CD4-positive, alpha-beta T cell (primary cell): Measurements from ENCODE around the gene ARIH2. TPM values are rescaled to one million over a fixed set of nuclear protein-coding genes. Genes with fewer than 3 reads are reported as not detected.

Source experiments
- ATAC-seq: fragments of 200-7000 bp; cut with Tn5 transposase; one replicate; pipeline ENCODE4 v1.10.0; 2022; ENCODE audit warnings: mild to moderate bottlenecking; ENCODE audit not compliant: poor library complexity
- CTCF ChIA-PET: fragments of 350-600 bp; sonication (Branson Sonifier 250); formaldehyde crosslinking; loops from one replicate; lab custom pipeline; 2021; ENCODE audit warnings: antibody characterized with exemption, inconsistent platforms; lab: Charles Lee
- POLR2A ChIA-PET: fragments of 350-600 bp; sonication (Branson Sonifier 250); formaldehyde crosslinking; loops from one replicate; lab custom pipeline; 2021; ENCODE audit warnings: antibody characterized with exemption, inconsistent platforms; lab: Charles Lee
- DNase-seq, 14 experiments: peaks; one replicate each; pipeline ENCODE4 v3.0.0-alpha.2; 2013 to 2020; ENCODE audit warnings: mixed read lengths in 2 of 14
- H3K27ac ChIP-seq, 2 donors: one replicate each; pipeline versions ENCODE4 v1.5.1 to v1.7.0; 2013; ENCODE audit warnings: low read length in 2 of 2, low read depth in 1 of 2, mild to moderate bottlenecking in 1 of 2
- H3K27me3 ChIP-seq, 2 experiments: 1 replicate in 1 of 2; 2 replicates in 1 of 2; pipeline versions ENCODE4 v1.6.1 to v1.7.0; 2013; ENCODE audit warnings: low read length in 2 of 2, control low read depth in 1 of 2, mild to moderate bottlenecking in 1 of 2, moderate library complexity in 1 of 2; ENCODE audit not compliant: insufficient read depth in 2 of 2, control insufficient read depth in 1 of 2
- H3K36me3 ChIP-seq: one replicate; pipeline ENCODE4 v1.6.1; 2013; ENCODE audit warnings: low read length, control low read depth; ENCODE audit not compliant: insufficient read depth
- H3K4me1 ChIP-seq: one replicate; pipeline ENCODE4 v1.6.1; 2013; ENCODE audit warnings: low read length, control low read depth; ENCODE audit not compliant: insufficient read depth
- H3K4me3 ChIP-seq: one replicate; pipeline ENCODE4 v1.5.1; 2013; ENCODE audit warnings: mild to moderate bottlenecking, low read length, moderate library complexity
- H3K9me3 ChIP-seq, 2 experiments: 1 replicate in 1 of 2; 2 replicates in 1 of 2; pipeline versions ENCODE4 v1.6.1 to v1.7.0; 2013; ENCODE audit warnings: low read length in 2 of 2, mild to moderate bottlenecking in 2 of 2, control low read depth in 1 of 2, moderate library complexity in 1 of 2; ENCODE audit not compliant: control insufficient read depth in 1 of 2, insufficient read depth in 1 of 2
- H3K27ac Mint-ChIP-seq: one replicate; pipeline ENCODE4 v1.8.0; 2020; ENCODE audit warnings: mixed read lengths
- H3K27me3 Mint-ChIP-seq: one replicate; pipeline ENCODE4 v1.8.0; 2021; ENCODE audit warnings: mixed read lengths
- H3K36me3 Mint-ChIP-seq: one replicate; pipeline ENCODE4 v1.8.0; 2021; ENCODE audit warnings: low read depth, mixed read lengths
- H3K4me1 Mint-ChIP-seq: one replicate; pipeline ENCODE4 v1.8.0; 2021; ENCODE audit warnings: low read depth, mixed read lengths
- H3K4me3 Mint-ChIP-seq: one replicate; pipeline ENCODE4 v1.8.0; 2020; ENCODE audit warnings: mild to moderate bottlenecking, mixed read lengths
- H3K9me3 Mint-ChIP-seq: one replicate; pipeline ENCODE4 v1.8.0; 2020; ENCODE audit warnings: mixed read lengths
- CTCF ChIP-seq: fragments of 200-600 bp; IDR thresholded peaks from one replicate; pipeline ENCODE4 v1.8.0; 2022; ENCODE audit warnings: antibody characterized with exemption, mild to moderate bottlenecking
- intact Hi-C, 2 experiments: fragments of 100-400 bp; cut with DNase I in 1 of 2; cut with micrococcal nuclease in 1 of 2; formaldehyde crosslinking; loops; one replicate each; pipeline versions ENCODE4 v1.15.1 to v1.9.0; 2023 to 2025; cut with DNase I, micrococcal nuclease
- total RNA-seq, 174 experiments: library from RNA in 2 of 174; stranded (reverse) in 2 of 174; gene quantifications; one replicate each; pipeline ENCODE4 v1.2.3 and lab custom pipeline; 2021 to 2026

Gene ARIH2
- total RNA-seq, 2 experiments from 2014 or later, result 182 TPM

GRCh38 chr3:48934333-48934991 lies 15.8 kb downstream of the ARIH2 start:
- intact Hi-C loops, result loop anchor here in 1 of 2 experiments (5.0 kb wide), 1 partner anchor 37 kb away; the partner anchor contains the start of gene SLC25A20
- H3K27ac ChIP-seq, result no peak overlapping the region

DNA sequence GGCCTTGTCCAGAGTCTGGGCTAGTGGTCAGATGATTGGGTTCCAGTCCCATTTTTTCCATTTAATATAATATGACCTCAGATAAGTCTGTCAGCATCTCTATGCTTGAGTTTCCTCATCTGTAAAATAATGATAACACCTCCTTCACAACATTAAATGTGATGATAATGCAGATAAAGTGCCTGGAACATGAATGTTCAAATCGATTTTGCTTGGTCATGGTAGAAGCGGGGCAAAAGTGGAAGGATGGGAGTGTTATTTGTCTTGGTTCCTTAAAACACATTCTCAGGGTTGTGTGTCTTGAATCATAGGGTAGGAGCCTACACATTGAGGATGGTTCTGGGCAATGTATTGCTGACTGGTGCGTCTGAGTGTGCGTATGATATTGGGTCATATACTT lies 16.9 kb downstream of the ARIH2 start:
- H3K27ac ChIP-seq, result no peak overlapping the region
- no peak overlapping the region for H3K4me3 Mint-ChIP-seq
- no peak overlapping the region for H3K27ac Mint-ChIP-seq
- peaks cover 62% of the 10 kb centered on the region for H3K36me3 Mint-ChIP-seq
- H3K4me3 ChIP-seq, result no peak overlapping the region
- intact Hi-C loops, result no loop called here
- POLR2A ChIA-PET, result no interaction called here
- ATAC-seq (no peak), DNase-seq (no peak)
- peaks cover 14% of the 10 kb centered on the region for H3K4me1 ChIP-seq
- TF ChIP-seq CTCF, result no peak
- H3K27me3 Mint-ChIP-seq, result no peaks in the 10 kb centered on the region
- H3K9me3 ChIP-seq, result no peaks in the 10 kb centered on the region
- H3K9me3 Mint-ChIP-seq, result no peaks in the 10 kb centered on the region
- CTCF ChIA-PET, result interaction anchor here (1.5 kb wide), 1 partner anchor 52 kb away, joined by 4 read pairs; no protein-coding TSS in a partner anchor
- H3K36me3 ChIP-seq, result peaks cover 44% of the 10 kb centered on the region
- peaks cover 51% of the 10 kb centered on the region for H3K4me1 Mint-ChIP-seq
- H3K27me3 ChIP-seq, result no peaks in the 10 kb centered on the region

More at GRCh38 chr3:48934333-48934991, 15.8 kb downstream of the ARIH2 start:
- DNase-seq (no peak), ATAC-seq (no peak)
- H3K36me3 ChIP-seq, result peaks cover 54% of the 10 kb centered on the region
- no peaks in the 10 kb centered on the region for H3K27me3 ChIP-seq
- H3K27me3 Mint-ChIP-seq, result no peaks in the 10 kb centered on the region
- no peaks in the 10 kb centered on the region for H3K9me3 Mint-ChIP-seq
- H3K27ac Mint-ChIP-seq, result no peak overlapping the region
- peaks cover 18% of the 10 kb centered on the region for H3K4me1 ChIP-seq
- peaks cover 58% of the 10 kb centered on the region for H3K4me1 Mint-ChIP-seq
- ChIA-PET CTCF (interaction anchor here (0.9 to 1.5 kb wide), 3 partner anchors 16 to 54 kb away, joined by 3 to 4 read pairs (median 4); partner anchors contain the start of gene ARIH2), POLR2A (interaction anchor here (0.7 to 1.8 kb wide), 2 partner anchors 16 to 186 kb away, joined by 3 to 4 read pairs; partner anchors contain the start of genes ARIH2 and USP19)
- peaks cover 68% of the 10 kb centered on the region for H3K36me3 Mint-ChIP-seq
- no peak for TF ChIP-seq CTCF
- no peak overlapping the region for H3K4me3 ChIP-seq
- no peak overlapping the region for H3K4me3 Mint-ChIP-seq
- no peaks in the 10 kb centered on the region for H3K9me3 ChIP-seq

GRCh38 chr3:48938156-48938555 lies 19.5 kb downstream of the ARIH2 start:
- no peak overlapping the region for H3K4me3 Mint-ChIP-seq
- Histone ChIP-seq H3K4me1 (no peaks in the 10 kb centered on the region), H3K27ac (no peak overlapping the region), H3K9me3 (no peaks in the 10 kb centered on the region), H3K27me3 (no peaks in the 10 kb centered on the region), H3K36me3 (peaks cover 33% of the 10 kb centered on the region), H3K4me3 (no peak overlapping the region)
- H3K27ac Mint-ChIP-seq, result no peak overlapping the region
- no peak for TF ChIP-seq CTCF
- peaks cover 54% of the 10 kb centered on the region for H3K36me3 Mint-ChIP-seq
- peaks cover 40% of the 10 kb centered on the region for H3K4me1 Mint-ChIP-seq
- POLR2A ChIA-PET, result no interaction called here
- no peak for ATAC-seq
- intact Hi-C loops, result no loop called here
- DNase-seq, result no peak
- no peaks in the 10 kb centered on the region for H3K27me3 Mint-ChIP-seq
- CTCF ChIA-PET, result interaction anchor here (1.1 kb wide), 1 partner anchor 9 kb away, joined by 5 read pairs; no protein-coding TSS in a partner anchor
- H3K9me3 Mint-ChIP-seq, result no peaks in the 10 kb centered on the region
